ENCODE data around the gene GLYATL3. TPM values are rescaled to one million over a fixed set of nuclear protein-coding genes. Genes with fewer than 3 reads are reported as not detected.

The GLYATL3 gene
- total RNA-seq, 1 donor = not detected

- H3K4me3 ChIP-seq (ENCODE audit: insufficient read depth, low read length) = no peak overlapping the region
- DNase-seq (ENCODE audit: insufficient read length, low spot score, missing footprints) = no peak
- H3K9me3 ChIP-seq (ENCODE audit: low read depth, low read length) = no peaks in the 10 kb centered on the region
- H3K4me2 ChIP-seq (ENCODE audit: insufficient read depth, low read length) = no peak overlapping the region
- no peaks in the 10 kb centered on the region for H3K4me1 ChIP-seq (ENCODE audit: insufficient read depth, low read length)
- H3K27me3 ChIP-seq (ENCODE audit: insufficient read depth, low read length) = no peaks in the 10 kb centered on the region
- H3K79me2 ChIP-seq (ENCODE audit: insufficient read depth, low read length) = no peaks in the 10 kb centered on the region
- no peak overlapping the region for H2AFZ ChIP-seq (ENCODE audit: low read length)
- H4K20me1 ChIP-seq (ENCODE audit: insufficient read depth, low read length) = no peaks in the 10 kb centered on the region
- TF ChIP-seq CTCF (IDR thresholded peaks at IDR 0.05; ENCODE audit: extremely low read depth, low read depth, low read length) = no peak
- H3K36me3 ChIP-seq (ENCODE audit: insufficient read depth, low read length) = no peaks in the 10 kb centered on the region
- H3K27ac ChIP-seq (ENCODE audit: low read depth, low read length) = no peak overlapping the region
Measured at GRCh38 chr6:49526598-49526997, 26.9 kb downstream of the GLYATL3 start.

- no peaks in the 10 kb centered on the region for H3K79me2 ChIP-seq (ENCODE audit: insufficient read depth, low read length)
- no peak for TF ChIP-seq CTCF (IDR thresholded peaks at IDR 0.05; ENCODE audit: extremely low read depth, low read depth, low read length)
- H3K27me3 ChIP-seq (ENCODE audit: insufficient read depth, low read length) = no peaks in the 10 kb centered on the region
- H3K9me3 ChIP-seq (ENCODE audit: low read depth, low read length) = no peaks in the 10 kb centered on the region
- no peaks in the 10 kb centered on the region for H3K36me3 ChIP-seq (ENCODE audit: insufficient read depth, low read length)
- DNase-seq (ENCODE audit: insufficient read length, low spot score, missing footprints) = no peak
- no peak overlapping the region for H3K27ac ChIP-seq (ENCODE audit: low read depth, low read length)
- no peaks in the 10 kb centered on the region for H4K20me1 ChIP-seq (ENCODE audit: insufficient read depth, low read length)
- no peaks in the 10 kb centered on the region for H3K4me1 ChIP-seq (ENCODE audit: insufficient read depth, low read length)
- no peak overlapping the region for H3K4me2 ChIP-seq (ENCODE audit: insufficient read depth, low read length)
- H2AFZ ChIP-seq (ENCODE audit: low read length) = no peak overlapping the region
- H3K4me3 ChIP-seq (ENCODE audit: insufficient read depth, low read length) = no peak overlapping the region
Measured at GRCh38 chr6:49527320-49527719, 27.6 kb downstream of the GLYATL3 start.

GRCh38 chr6:49528571-49528970, 28.8 kb downstream of the GLYATL3 start:
- H3K4me3 ChIP-seq (ENCODE audit: insufficient read depth, low read length) = no peak overlapping the region

GRCh38 chr6:49530141-49530776, 30.5 kb downstream of the GLYATL3 start:
- no peaks in the 10 kb centered on the region for H4K20me1 ChIP-seq (ENCODE audit: insufficient read depth, low read length)
- no peaks in the 10 kb centered on the region for H3K27me3 ChIP-seq (ENCODE audit: insufficient read depth, low read length)
- H3K79me2 ChIP-seq (ENCODE audit: insufficient read depth, low read length) = no peaks in the 10 kb centered on the region
- no peaks in the 10 kb centered on the region for H3K4me1 ChIP-seq (ENCODE audit: insufficient read depth, low read length)
- H3K9me3 ChIP-seq (ENCODE audit: low read depth, low read length) = no peaks in the 10 kb centered on the region
- no peak for TF ChIP-seq CTCF (IDR thresholded peaks at IDR 0.05; ENCODE audit: extremely low read depth, low read depth, low read length)
- H3K27ac ChIP-seq (ENCODE audit: low read depth, low read length) = no peak overlapping the region
- DNase-seq (ENCODE audit: insufficient read length, low spot score, missing footprints) = no peak
- no peak overlapping the region for H2AFZ ChIP-seq (ENCODE audit: low read length)
- no peak overlapping the region for H3K4me2 ChIP-seq (ENCODE audit: insufficient read depth, low read length)
- H3K36me3 ChIP-seq (ENCODE audit: insufficient read depth, low read length) = no peaks in the 10 kb centered on the region
- H3K4me3 ChIP-seq (ENCODE audit: insufficient read depth, low read length) = no peak overlapping the region

More at GRCh38 chr6:49528571-49528970, 28.8 kb downstream of the GLYATL3 start:
- H3K4me1 ChIP-seq (ENCODE audit: insufficient read depth, low read length) = no peaks in the 10 kb centered on the region
- no peaks in the 10 kb centered on the region for H3K36me3 ChIP-seq (ENCODE audit: insufficient read depth, low read length)
- H4K20me1 ChIP-seq (ENCODE audit: insufficient read depth, low read length) = no peaks in the 10 kb centered on the region
- TF ChIP-seq CTCF (IDR thresholded peaks at IDR 0.05; ENCODE audit: extremely low read depth, low read depth, low read length) = no peak
- H3K4me2 ChIP-seq (ENCODE audit: insufficient read depth, low read length) = no peak overlapping the region
- no peak for DNase-seq (ENCODE audit: insufficient read length, low spot score, missing footprints)
- no peaks in the 10 kb centered on the region for H3K27me3 ChIP-seq (ENCODE audit: insufficient read depth, low read length)
- H3K9me3 ChIP-seq (ENCODE audit: low read depth, low read length) = no peaks in the 10 kb centered on the region
- H3K79me2 ChIP-seq (ENCODE audit: insufficient read depth, low read length) = no peaks in the 10 kb centered on the region
- no peak overlapping the region for H3K27ac ChIP-seq (ENCODE audit: low read depth, low read length)
- no peak overlapping the region for H2AFZ ChIP-seq (ENCODE audit: low read length)
